Stimulated activated CD4-positive, alpha-beta T cell treated with anti-CD3 and anti-CD28 coated beads, TNF-alpha, amount 100 ng/mL, for 4 hours (primary cell): ENCODE data around the gene AOPEP.

ENCODE experiments used
- DNase-seq, 3 experiments: peaks; one replicate each; pipeline ENCODE4 v3.0.0-alpha.2; 2020; ENCODE audit warnings: low read depth in 3 of 3

Gene AOPEP

GRCh38 chr9:94718936-94719335 is 7.6 kb upstream of the AOPEP start:
- no peak for DNase-seq

- no peak for DNase-seq
Measured at GRCh38 chr9:94719878-94720277, 6.6 kb upstream of the AOPEP start.

GRCh38 chr9:94720846-94721549 is 5.5 kb upstream of the AOPEP start:
- no peak for DNase-seq

GRCh38 chr9:94721754-94722153 is 4.7 kb upstream of the AOPEP start:
- DNase-seq: no peak

- no peak for DNase-seq
Measured at GRCh38 chr9:94725293-94725692, 1.2 kb upstream of the AOPEP start.

- no peak for DNase-seq
Measured at GRCh38 chr9:94728719-94729118, 2.2 kb downstream of the AOPEP start.

- DNase-seq: no peak
Measured at GRCh38 chr9:94729199-94729598, 2.7 kb downstream of the AOPEP start.

GRCh38 chr9:94734054-94734754 is 7.7 kb downstream of the AOPEP start:
- no peak for DNase-seq

- DNase-seq: no peak
Measured at GRCh38 chr9:94736759-94737158, 10.3 kb downstream of the AOPEP start.

GRCh38 chr9:94740145-94740840 is 13.8 kb downstream of the AOPEP start:
- DNase-seq: no peak

GRCh38 chr9:94741866-94742265 is 15.4 kb downstream of the AOPEP start:
- DNase-seq: no peak

GRCh38 chr9:94743035-94743954 is 16.8 kb downstream of the AOPEP start:
- DNase-seq: no peak

GRCh38 chr9:94745806-94746540 is 19.5 kb downstream of the AOPEP start:
- no peak for DNase-seq

GRCh38 chr9:94746541-94747370 is 20.3 kb downstream of the AOPEP start:
- no peak for DNase-seq

GRCh38 chr9:94754976-94755475 is 28.5 kb downstream of the AOPEP start:
- no peak for DNase-seq

GRCh38 chr9:94757158-94757557 is 30.7 kb downstream of the AOPEP start:
- DNase-seq: no peak

GRCh38 chr9:94758031-94758430 is 31.5 kb downstream of the AOPEP start:
- DNase-seq: no peak

GRCh38 chr9:94758880-94759279 is 32.4 kb downstream of the AOPEP start:
- DNase-seq: no peak

- DNase-seq: no peak
Measured at GRCh38 chr9:94760010-94760409, 33.5 kb downstream of the AOPEP start.

- no peak for DNase-seq
Measured at GRCh38 chr9:94760660-94761059, 34.2 kb downstream of the AOPEP start.
